HG03175 (cell line): ENCODE results near the gene HOXD3.

Experiments
- ATAC-seq: cut with Tn5 transposase; IDR thresholded peaks from one replicate; pipeline ENCODE4 v1.9.1; 2021; ENCODE audit warnings: mild to moderate bottlenecking, moderate library complexity; ENCODE audit not compliant: unreplicated experiment

HOXD3 gene

GRCh38 chr2:176156807-176157498 is at the start of gene HOXD3:
HOXD3 (plus strand) TSS chr2:176157307; CDS start chr2:176169115, 11,808 bp downstream.
- ATAC-seq = no peak

- no peak for ATAC-seq
Observed at GRCh38 chr2:176107731-176108181, 49.4 kb upstream of the HOXD3 start.

GRCh38 chr2:176109192-176109901 is 47.8 kb upstream of the HOXD3 start:
- no peak for ATAC-seq

GRCh38 chr2:176109946-176110345 is 47.2 kb upstream of the HOXD3 start:
- no peak for ATAC-seq

GRCh38 chr2:176110415-176111308 is 46.4 kb upstream of the HOXD3 start:
- no peak for ATAC-seq

GRCh38 chr2:176111309-176111663 is 45.8 kb upstream of the HOXD3 start:
- ATAC-seq = no peak

- no peak for ATAC-seq
Observed at GRCh38 chr2:176111846-176112374, 45.2 kb upstream of the HOXD3 start.

- ATAC-seq = no peak
Observed at GRCh38 chr2:176112375-176113302, 44.5 kb upstream of the HOXD3 start.

GRCh38 chr2:176114120-176114929 is 42.8 kb upstream of the HOXD3 start:
- no peak for ATAC-seq

GRCh38 chr2:176114930-176115625 is 42.0 kb upstream of the HOXD3 start:
- ATAC-seq = no peak

GRCh38 chr2:176115883-176116813 is 41.0 kb upstream of the HOXD3 start, which contains the start of gene HOXD10:
HOXD10 (plus strand) TSS chr2:176116778; CDS start chr2:176116834, 56 bp downstream.
- no peak for ATAC-seq

GRCh38 chr2:176117162-176117822 is 39.8 kb upstream of the HOXD3 start:
- ATAC-seq = no peak

GRCh38 chr2:176117823-176118371 is 39.2 kb upstream of the HOXD3 start:
- ATAC-seq = no peak

- ATAC-seq = no peak
Observed at GRCh38 chr2:176118601-176119339, 38.3 kb upstream of the HOXD3 start.

- no peak for ATAC-seq
Observed at GRCh38 chr2:176120364-176121189, 36.5 kb upstream of the HOXD3 start.
